Mammary epithelial cell (primary cell): Measurements from ENCODE around the gene SPATA31A3.
"Not testable (repeated sequence)": the region's sequence is repeated elsewhere in the genome, so short reads cannot be mapped to it uniquely, and the experiment has no call there.

Experiments
- EZH2 ChIP-seq: IDR thresholded peaks from 2 replicates; pipeline ENCODE4 v1.6.1; 2012; ENCODE audit warnings: low read length, inconsistent platforms, borderline replicate concordance
- TF ChIP-seq, protein P1 (sequence below), 2 donors: IDR thresholded peaks in 1 of 2; conservative IDR thresholded peaks in 1 of 2; 2 replicates each; pipeline ENCODE4 v1.5.1; 2011 to 2012; ENCODE audit warnings: inconsistent platforms in 2 of 2, low read length in 2 of 2, mild to moderate bottlenecking in 2 of 2, control low read depth in 1 of 2, low read depth in 1 of 2; ENCODE audit not compliant: insufficient read depth in 1 of 2; ENCODE audit errors: extremely low read depth in 1 of 2

DNA sequence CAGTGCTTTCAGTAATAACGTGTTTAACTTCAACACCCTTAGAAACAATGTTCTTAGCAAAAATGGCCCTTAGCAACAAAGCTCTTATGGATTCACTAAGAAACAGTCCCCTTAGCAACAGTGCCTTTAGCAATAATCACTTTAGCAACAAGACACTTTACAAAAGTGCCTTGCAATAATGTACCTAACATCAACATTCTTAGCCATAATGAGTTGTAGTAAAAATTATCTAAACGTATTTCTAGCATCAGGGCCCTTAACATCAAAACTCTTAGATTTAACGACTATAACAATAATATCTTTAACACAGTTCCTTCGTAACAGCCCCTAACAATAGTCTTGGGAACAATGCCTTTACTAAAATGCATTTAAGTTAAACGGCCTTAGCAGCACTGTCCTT, 54.0 kb downstream of the SPATA31A3 start:
- not testable (repeated sequence) for TF ChIP-seq EZH2
- TF ChIP-seq, protein P1, sequence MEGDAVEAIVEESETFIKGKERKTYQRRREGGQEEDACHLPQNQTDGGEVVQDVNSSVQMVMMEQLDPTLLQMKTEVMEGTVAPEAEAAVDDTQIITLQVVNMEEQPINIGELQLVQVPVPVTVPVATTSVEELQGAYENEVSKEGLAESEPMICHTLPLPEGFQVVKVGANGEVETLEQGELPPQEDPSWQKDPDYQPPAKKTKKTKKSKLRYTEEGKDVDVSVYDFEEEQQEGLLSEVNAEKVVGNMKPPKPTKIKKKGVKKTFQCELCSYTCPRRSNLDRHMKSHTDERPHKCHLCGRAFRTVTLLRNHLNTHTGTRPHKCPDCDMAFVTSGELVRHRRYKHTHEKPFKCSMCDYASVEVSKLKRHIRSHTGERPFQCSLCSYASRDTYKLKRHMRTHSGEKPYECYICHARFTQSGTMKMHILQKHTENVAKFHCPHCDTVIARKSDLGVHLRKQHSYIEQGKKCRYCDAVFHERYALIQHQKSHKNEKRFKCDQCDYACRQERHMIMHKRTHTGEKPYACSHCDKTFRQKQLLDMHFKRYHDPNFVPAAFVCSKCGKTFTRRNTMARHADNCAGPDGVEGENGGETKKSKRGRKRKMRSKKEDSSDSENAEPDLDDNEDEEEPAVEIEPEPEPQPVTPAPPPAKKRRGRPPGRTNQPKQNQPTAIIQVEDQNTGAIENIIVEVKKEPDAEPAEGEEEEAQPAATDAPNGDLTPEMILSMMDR (conservative IDR thresholded peaks at IDR 0.05 in 1 of 2, IDR thresholded peaks at IDR 0.05 in 1 of 2; ENCODE audit: extremely low read depth in 1 of 2, insufficient read depth in 1 of 2, low read depth in 1 of 2, low read length in 2 of 2): not testable (repeated sequence)
